ENCODE measurements around the gene FFAR3. TPM values are rescaled to one million over a fixed set of nuclear protein-coding genes. Genes with fewer than 3 reads are reported as not detected.
A peak's percentile ranks its signal among the peaks of the same experiment; 100 is the strongest.

FFAR3 gene, protein sequence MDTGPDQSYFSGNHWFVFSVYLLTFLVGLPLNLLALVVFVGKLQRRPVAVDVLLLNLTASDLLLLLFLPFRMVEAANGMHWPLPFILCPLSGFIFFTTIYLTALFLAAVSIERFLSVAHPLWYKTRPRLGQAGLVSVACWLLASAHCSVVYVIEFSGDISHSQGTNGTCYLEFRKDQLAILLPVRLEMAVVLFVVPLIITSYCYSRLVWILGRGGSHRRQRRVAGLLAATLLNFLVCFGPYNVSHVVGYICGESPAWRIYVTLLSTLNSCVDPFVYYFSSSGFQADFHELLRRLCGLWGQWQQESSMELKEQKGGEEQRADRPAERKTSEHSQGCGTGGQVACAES
- total RNA-seq = not detected

GRCh38 chr19:35357867-35358573 lies at the start of gene FFAR3:
FFAR3 (plus strand) TSS chr19:35358460; CDS start chr19:35358891, 431 bp downstream.
- FAIRE-seq (no peak), DNase-seq (ENCODE audit: low spot score in 2 of 2) (no peak)

DNA sequence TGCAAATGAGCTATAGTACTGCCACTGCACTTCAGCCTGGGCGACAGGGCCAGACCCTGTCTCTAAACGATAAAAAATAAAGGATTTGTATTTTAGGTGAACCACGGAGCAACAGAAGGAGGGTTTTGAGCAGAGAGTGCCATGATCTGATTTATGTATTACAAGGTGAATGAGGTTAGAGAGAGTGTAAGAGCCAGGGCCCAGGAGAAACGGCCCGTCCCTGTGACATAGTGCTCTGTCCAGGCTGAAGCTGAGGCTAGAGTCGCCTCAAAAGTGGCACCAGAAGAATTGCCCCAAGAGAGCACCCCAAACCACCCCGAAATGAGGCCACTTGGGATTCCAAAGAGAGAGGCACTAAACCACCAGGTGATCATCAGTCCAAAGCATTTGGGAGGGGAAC lies 49.4 kb upstream of the FFAR3 start:
- FAIRE-seq (no peak), DNase-seq (ENCODE audit: low spot score in 2 of 2) (no peak)

GRCh38 chr19:35309481-35310279 lies 48.6 kb upstream of the FFAR3 start:
- FAIRE-seq (no peak), DNase-seq (ENCODE audit: low spot score in 2 of 2) (no peak)

DNA sequence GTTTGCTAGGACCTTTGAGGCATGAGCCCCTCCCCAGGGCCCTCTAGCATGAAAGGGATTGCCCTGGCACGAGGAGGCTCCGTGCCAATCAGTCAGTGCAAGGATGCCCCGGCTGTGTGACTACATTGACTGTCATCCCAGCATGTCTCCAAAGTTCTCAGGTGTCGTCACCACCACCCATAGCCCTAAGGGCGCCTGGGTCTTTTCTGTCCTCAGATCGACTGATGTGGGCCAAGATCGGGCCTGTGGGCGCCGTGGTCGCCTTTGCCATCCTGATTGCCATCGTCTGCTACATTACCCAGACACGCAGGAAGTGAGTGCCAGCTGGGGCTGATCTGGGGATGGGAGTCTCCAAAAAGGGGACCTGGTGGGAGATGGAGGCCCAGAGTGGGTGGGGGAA lies 47.9 kb upstream of the FFAR3 start:
- no peak for FAIRE-seq
- no peak for DNase-seq (ENCODE audit: low spot score in 2 of 2)

DNA sequence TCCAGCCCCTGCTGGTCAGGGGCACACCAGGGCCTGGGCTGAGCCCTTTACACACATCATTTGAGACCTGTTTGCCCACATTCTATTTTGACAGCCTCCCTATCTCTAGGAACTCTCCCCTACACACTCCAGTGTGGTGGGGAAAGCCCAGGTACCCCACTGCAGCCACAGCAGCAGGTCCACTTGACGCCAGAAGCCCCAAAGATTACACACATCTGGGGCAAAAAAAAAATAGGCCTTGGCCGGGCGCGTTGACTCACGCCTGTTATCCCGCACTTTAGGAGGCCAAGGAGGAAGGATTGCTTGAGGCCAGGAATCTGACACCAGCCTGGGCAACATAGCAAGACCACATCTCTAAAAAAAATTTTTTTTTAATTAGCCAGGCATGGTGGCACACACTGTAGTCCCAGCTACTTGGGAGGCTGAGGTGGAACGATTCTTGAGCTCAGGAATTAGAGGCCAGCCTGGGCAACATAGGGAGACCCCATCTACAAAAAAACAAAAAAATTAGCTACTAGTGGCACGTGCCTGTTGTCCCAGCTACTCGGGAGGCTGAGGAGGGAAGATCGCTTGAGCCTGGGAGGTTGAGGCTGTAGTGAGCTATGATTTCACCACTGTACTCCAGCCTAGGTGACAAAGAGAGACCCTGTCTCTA lies 47.3 kb upstream of the FFAR3 start:
- DNase-seq (ENCODE audit: low spot score in 2 of 2) (no peak), FAIRE-seq (no peak)

DNA sequence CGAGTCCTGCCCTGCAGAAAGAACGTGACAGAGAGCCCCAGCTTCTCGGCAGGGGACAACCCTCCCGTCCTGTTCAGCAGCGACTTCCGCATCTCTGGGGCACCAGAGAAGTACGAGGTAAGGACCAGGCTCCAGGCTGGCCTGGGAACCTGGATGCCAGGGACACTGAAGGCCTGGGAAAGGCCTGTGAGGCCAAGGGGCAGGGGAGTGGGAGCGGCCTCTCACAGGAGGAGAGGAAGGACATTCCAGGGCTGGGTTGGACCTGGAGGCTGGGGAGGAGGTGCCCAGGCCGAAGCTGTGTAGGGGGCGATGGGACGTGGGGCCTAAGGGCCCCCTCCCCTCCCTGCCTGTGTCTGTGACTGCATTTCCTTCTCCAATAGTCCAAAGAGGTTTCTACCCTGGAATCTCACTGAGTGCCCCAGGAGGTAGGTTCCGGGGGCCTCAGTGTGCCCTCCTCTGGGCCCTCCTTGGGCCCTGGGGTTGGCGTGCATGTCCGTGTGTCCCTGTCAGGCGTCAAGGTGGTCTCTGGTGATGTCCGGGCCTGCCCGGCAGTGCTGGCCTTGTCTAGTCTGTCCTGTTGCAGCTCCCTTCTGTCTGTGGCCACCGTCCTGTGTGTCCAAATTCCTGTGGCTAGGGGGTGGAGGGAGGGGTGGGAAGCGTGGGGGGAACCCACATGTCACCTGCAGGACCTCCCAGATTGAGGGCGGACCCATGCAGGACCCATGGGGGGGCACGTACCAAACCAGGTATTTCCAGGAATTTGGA lies 46.2 kb upstream of the FFAR3 start:
- FAIRE-seq (no peak), DNase-seq (ENCODE audit: low spot score in 2 of 2) (no peak)

- no peak for DNase-seq (ENCODE audit: low spot score in 2 of 2)
- no peak for FAIRE-seq
Observed at GRCh38 chr19:35313587-35313986, 44.7 kb upstream of the FFAR3 start.

DNA sequence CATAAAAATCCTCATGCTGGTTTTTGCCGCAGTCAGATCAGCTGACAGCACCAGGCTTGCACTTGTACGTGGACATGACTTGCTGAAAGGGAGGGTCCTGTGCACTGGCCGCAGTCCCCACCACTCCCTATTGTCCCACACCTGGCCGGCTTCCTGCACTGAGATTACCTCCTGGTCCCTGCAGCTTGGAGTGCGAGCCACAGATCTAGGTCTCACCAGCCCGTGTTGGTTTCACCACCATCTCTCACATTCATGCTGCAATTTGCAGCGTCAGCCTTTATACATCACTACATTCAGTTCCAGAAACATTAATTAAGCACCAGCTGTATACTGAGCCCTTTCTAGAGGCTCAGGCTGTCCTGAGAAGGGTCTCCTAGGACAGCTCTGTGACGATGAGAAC lies 44.2 kb upstream of the FFAR3 start:
- no peak for DNase-seq (ENCODE audit: low spot score in 2 of 2)
- no peak for FAIRE-seq

DNA sequence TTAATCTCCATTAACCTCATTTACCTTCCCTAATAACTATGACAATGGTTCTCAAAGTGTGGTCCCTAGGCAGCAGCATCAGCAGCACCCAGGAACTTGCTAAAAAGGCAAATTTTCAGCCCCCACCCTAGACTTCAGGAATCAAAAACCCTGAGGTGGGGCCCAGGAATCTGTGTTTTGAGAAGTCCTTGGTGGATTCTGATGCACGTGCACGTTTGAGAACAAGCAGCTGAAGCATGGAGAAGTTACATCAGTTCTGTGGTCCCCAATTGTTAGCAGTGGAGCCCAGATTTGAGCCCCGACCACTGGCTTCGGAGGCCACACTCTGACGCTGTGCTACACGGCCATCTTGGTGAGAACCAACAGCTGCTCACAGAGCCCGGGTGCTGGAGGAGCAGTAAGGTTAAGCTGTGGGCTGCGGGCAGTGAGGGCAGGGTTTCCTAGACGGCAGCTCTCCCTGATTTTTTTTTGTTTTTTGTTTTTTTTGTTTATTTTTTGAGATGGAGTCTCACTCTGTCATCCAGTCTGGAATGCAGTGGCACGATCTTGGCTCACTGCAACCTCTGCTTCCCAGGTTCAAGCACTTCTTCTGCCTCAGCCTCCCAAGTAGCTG lies 43.3 kb upstream of the FFAR3 start:
- DNase-seq (ENCODE audit: low spot score in 2 of 2) (no peak), FAIRE-seq (no peak)

- FAIRE-seq (no peak), DNase-seq (ENCODE audit: low spot score in 2 of 2) (no peak)
Observed at GRCh38 chr19:35315883-35316282, 42.4 kb upstream of the FFAR3 start.

GRCh38 chr19:35316560-35316959 lies 41.7 kb upstream of the FFAR3 start:
- DNase-seq (ENCODE audit: low spot score in 2 of 2) (no peak), FAIRE-seq (no peak)

DNA sequence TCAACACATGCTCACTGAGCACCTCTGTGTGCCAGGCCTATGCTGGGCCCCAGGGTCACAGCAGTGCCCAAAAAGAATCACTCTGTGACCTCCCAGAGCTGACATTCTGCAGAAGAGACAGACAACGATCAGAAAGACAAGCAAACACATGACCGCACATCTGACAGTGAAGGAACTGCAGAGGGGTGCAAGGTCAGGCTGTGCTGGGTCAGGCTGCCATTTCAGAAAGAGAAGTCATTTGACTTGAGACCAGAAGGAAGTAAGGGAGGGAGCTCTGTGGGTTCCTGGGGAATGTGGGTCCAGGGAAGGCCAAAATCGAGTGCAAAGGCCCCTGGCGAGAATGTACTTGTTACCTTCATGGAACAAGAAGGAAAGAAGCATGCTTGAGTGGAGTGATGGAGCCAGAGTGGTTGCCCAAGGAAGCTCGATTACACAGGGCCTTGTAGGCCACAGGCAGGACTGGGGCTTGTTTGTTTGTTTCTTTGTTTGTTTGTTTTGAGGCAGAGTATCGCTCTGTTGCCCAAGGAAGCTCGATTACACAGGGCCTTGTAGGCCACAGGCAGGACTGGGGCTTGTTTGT lies 40.7 kb upstream of the FFAR3 start:
- DNase-seq (ENCODE audit: low spot score in 2 of 2) (no peak), FAIRE-seq (no peak)

- DNase-seq (ENCODE audit: low spot score in 2 of 2) (peak in 1 of 2 donors; percentile 47), FAIRE-seq (no peak)
Observed at GRCh38 chr19:35318679-35319448, 39.4 kb upstream of the FFAR3 start.

GRCh38 chr19:35320065-35320713 lies 38.1 kb upstream of the FFAR3 start:
- no peak for DNase-seq (ENCODE audit: low spot score in 2 of 2)
- FAIRE-seq = no peak

DNA sequence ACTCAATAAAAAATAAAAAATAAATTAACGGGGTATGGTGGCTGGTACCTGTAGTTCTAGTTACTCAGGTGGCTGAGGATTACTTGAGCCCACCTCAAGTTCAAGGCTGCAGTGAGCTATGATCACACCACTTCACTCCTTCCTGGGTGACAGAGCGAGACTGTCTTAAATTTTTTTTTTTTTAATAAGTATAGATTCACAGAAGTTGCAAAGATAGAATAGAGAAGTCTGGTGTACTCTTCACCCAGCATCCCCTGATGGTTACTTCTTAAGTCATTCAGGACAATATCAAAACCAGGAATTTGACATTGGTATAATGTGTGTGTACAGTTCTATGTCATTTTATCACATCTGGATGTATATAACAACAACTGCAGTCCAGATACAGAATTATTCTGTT lies 37.0 kb upstream of the FFAR3 start:
- DNase-seq (ENCODE audit: low spot score in 2 of 2) (no peak), FAIRE-seq (no peak)

- FAIRE-seq (no peak), DNase-seq (ENCODE audit: low spot score in 2 of 2) (no peak)
Observed at GRCh38 chr19:35322014-35322413, 36.2 kb upstream of the FFAR3 start.

- no peak for FAIRE-seq
- no peak for DNase-seq (ENCODE audit: low spot score in 2 of 2)
Observed at GRCh38 chr19:35327642-35328041, 30.6 kb upstream of the FFAR3 start.

DNA sequence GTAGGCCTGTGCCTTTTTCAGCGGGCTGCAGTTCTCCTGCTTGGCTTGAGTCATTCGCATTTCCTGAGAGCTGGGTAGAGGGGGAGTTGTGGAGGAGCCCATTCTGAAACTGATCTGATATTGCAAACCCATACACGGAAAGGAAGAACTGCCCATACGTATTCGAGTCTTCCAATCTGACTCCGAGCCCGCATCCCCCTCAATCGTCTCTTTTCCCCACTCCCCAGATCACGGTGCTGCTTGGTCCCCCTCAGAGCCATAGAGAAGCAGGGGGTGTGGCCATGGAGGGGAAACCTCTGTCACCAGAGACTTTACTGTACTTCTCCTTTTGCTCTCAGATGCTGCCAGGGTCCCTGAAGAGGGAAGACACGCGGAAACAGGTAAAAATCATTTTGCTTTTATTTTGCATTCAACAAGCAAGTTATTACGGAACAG lies 29.4 kb upstream of the FFAR3 start, which contains the start of gene CD22:
Gene CD22, plus strand, starts transcription at position 337 of the 435 bp plus-strand sequence. CDS start 2,854 bp downstream, outside the sequence.
- no peak for FAIRE-seq
- DNase-seq (ENCODE audit: low spot score in 2 of 2) = no peak

Data from frontal cortex (tissue), 4 donors.